ENCODE measurements around the gene PDE3B.

DNA sequence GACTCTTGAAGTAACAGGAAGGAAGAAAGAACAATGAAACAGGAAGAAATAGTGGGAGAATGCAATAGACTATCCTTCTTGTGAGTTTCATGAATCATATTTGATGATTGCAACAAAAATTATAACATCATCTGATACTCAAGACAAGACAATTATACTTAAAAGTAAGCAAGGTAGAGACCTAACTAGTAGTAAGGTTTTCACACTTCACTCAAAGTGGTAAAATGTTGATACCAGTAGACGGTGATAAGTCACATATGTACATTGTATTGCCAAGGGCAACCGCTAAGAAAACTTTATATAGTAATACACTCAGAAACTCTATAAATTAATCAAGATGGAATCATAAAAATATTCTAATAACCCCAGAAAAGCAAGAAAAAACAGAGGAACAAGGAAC is 140.6 kb downstream of the PDE3B start:
- TF ChIP-seq ZNF274 (IDR thresholded peaks at IDR 0.05; ENCODE audit: low read depth, low read length) (no peak), SUZ12 (IDR thresholded peaks at IDR 0.05; ENCODE audit: extremely low read depth, insufficient read depth, insufficient read length) (no peak)
